ENCODE data around the gene RGL1.

DNA sequence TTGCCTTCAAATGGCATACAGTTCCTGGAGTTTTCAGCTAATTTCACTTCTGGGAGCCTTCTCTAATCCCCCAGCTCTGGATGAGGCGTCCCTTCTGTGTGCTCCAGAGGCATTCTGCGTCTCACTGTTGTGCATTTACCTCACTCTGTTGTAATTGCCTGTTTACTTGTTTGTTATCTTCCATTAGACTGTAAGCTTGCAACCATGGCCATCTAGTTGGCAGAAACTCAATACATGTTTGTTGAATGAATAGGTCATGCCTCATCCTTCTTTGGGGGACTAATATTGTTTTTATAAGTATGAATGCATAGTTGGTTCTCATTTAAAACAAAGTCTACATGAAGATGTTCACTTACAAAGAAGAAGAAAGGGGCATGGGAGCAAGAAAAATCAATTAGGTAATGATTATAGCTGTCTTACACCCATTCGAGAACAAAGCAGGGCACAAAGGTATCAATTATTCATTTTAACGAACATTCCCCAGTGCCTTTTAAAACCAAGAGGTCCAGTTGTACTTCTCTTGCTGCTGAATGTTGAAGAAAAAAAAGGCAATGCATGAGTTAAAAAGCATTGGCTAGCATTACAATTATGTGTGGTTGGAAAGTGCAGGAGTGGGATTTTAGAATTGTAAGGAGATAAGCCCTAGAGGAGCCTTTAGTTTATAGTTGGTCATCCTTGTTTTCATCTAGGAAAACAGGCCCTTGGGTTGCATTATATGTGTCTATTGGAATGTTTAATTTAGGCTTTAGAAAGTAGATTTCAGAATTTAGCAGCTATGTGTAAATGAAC lies 6.0 kb downstream of the RGL1 start:
- TF ChIP-seq, protein P1, sequence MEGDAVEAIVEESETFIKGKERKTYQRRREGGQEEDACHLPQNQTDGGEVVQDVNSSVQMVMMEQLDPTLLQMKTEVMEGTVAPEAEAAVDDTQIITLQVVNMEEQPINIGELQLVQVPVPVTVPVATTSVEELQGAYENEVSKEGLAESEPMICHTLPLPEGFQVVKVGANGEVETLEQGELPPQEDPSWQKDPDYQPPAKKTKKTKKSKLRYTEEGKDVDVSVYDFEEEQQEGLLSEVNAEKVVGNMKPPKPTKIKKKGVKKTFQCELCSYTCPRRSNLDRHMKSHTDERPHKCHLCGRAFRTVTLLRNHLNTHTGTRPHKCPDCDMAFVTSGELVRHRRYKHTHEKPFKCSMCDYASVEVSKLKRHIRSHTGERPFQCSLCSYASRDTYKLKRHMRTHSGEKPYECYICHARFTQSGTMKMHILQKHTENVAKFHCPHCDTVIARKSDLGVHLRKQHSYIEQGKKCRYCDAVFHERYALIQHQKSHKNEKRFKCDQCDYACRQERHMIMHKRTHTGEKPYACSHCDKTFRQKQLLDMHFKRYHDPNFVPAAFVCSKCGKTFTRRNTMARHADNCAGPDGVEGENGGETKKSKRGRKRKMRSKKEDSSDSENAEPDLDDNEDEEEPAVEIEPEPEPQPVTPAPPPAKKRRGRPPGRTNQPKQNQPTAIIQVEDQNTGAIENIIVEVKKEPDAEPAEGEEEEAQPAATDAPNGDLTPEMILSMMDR (IDR thresholded peaks at IDR 0.05): no peak
- TF ChIP-seq EP300 (IDR thresholded peaks at IDR 0.05; ENCODE audit: low read depth) (no peak), POLR2A (IDR thresholded peaks at IDR 0.05) (no peak)
